ENCODE results near the gene ZNF232. TPM values are rescaled to one million over a fixed set of nuclear protein-coding genes. Genes with fewer than 3 reads are reported as not detected.

Gene ZNF232
- total and polyA plus RNA-seq, 2 of the 13 experiments (the other 11 are each of a cell fraction or from before 2014, with no cell fraction given) = 7.8 to 28.7 TPM

DNA sequence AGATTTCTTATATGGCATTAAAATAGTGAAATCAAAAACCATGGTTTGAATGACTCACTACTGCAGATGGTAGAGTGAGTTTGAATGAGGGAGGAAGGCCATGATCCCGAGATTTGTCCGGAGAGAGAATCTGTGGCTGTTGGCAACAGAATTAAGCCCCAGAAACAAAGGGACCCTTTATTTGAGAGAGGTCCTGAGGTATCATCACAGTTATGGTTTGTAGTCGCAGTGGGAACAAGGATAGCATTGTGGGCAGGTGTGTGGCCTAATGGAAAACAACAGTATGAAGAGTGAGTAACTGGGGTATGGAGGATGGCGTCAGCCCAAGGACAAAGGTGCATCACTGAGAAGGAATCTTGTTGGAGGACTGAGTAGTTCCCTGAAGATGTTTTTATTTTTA lies 42.0 kb downstream of the ZNF232 start (continued):
- TF ChIP-seq, protein P1, sequence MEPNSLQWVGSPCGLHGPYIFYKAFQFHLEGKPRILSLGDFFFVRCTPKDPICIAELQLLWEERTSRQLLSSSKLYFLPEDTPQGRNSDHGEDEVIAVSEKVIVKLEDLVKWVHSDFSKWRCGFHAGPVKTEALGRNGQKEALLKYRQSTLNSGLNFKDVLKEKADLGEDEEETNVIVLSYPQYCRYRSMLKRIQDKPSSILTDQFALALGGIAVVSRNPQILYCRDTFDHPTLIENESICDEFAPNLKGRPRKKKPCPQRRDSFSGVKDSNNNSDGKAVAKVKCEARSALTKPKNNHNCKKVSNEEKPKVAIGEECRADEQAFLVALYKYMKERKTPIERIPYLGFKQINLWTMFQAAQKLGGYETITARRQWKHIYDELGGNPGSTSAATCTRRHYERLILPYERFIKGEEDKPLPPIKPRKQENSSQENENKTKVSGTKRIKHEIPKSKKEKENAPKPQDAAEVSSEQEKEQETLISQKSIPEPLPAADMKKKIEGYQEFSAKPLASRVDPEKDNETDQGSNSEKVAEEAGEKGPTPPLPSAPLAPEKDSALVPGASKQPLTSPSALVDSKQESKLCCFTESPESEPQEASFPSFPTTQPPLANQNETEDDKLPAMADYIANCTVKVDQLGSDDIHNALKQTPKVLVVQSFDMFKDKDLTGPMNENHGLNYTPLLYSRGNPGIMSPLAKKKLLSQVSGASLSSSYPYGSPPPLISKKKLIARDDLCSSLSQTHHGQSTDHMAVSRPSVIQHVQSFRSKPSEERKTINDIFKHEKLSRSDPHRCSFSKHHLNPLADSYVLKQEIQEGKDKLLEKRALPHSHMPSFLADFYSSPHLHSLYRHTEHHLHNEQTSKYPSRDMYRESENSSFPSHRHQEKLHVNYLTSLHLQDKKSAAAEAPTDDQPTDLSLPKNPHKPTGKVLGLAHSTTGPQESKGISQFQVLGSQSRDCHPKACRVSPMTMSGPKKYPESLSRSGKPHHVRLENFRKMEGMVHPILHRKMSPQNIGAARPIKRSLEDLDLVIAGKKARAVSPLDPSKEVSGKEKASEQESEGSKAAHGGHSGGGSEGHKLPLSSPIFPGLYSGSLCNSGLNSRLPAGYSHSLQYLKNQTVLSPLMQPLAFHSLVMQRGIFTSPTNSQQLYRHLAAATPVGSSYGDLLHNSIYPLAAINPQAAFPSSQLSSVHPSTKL (CRISPR knock-in tag; IDR thresholded peaks at IDR 0.05) = peak; percentile 54; the same call in 1 of the 2 replicates
- TF ChIP-seq CBX1 (IDR thresholded peaks at IDR 0.05; ENCODE audit: low read depth) = no peak
- TF ChIP-seq KDM3A (CRISPR knock-in tag; IDR thresholded peaks at IDR 0.05; ENCODE audit: low read depth) = no peak
- TF ChIP-seq AFF4 (CRISPR knock-in tag; IDR thresholded peaks at IDR 0.05) = no peak
- no peak for TF ChIP-seq SOX13 (IDR thresholded peaks at IDR 0.05)
- peak in 1 of 2 experiments; percentile 72; a peak in 2 of 4 replicates for TF ChIP-seq SOX13 (CRISPR knock-in tag; conservative IDR thresholded peaks at IDR 0.05 in 1 of 2, IDR thresholded peaks at IDR 0.05 in 1 of 2)
- no peak for TF ChIP-seq ADNP (CRISPR knock-in tag; IDR thresholded peaks at IDR 0.05)
- TF ChIP-seq ZBTB7B (CRISPR knock-in tag; IDR thresholded peaks at IDR 0.05) = no peak
- no peak for TF ChIP-seq ATRX (CRISPR knock-in tag; IDR thresholded peaks at IDR 0.05; ENCODE audit: borderline replicate concordance)
- TF ChIP-seq, protein P2, sequence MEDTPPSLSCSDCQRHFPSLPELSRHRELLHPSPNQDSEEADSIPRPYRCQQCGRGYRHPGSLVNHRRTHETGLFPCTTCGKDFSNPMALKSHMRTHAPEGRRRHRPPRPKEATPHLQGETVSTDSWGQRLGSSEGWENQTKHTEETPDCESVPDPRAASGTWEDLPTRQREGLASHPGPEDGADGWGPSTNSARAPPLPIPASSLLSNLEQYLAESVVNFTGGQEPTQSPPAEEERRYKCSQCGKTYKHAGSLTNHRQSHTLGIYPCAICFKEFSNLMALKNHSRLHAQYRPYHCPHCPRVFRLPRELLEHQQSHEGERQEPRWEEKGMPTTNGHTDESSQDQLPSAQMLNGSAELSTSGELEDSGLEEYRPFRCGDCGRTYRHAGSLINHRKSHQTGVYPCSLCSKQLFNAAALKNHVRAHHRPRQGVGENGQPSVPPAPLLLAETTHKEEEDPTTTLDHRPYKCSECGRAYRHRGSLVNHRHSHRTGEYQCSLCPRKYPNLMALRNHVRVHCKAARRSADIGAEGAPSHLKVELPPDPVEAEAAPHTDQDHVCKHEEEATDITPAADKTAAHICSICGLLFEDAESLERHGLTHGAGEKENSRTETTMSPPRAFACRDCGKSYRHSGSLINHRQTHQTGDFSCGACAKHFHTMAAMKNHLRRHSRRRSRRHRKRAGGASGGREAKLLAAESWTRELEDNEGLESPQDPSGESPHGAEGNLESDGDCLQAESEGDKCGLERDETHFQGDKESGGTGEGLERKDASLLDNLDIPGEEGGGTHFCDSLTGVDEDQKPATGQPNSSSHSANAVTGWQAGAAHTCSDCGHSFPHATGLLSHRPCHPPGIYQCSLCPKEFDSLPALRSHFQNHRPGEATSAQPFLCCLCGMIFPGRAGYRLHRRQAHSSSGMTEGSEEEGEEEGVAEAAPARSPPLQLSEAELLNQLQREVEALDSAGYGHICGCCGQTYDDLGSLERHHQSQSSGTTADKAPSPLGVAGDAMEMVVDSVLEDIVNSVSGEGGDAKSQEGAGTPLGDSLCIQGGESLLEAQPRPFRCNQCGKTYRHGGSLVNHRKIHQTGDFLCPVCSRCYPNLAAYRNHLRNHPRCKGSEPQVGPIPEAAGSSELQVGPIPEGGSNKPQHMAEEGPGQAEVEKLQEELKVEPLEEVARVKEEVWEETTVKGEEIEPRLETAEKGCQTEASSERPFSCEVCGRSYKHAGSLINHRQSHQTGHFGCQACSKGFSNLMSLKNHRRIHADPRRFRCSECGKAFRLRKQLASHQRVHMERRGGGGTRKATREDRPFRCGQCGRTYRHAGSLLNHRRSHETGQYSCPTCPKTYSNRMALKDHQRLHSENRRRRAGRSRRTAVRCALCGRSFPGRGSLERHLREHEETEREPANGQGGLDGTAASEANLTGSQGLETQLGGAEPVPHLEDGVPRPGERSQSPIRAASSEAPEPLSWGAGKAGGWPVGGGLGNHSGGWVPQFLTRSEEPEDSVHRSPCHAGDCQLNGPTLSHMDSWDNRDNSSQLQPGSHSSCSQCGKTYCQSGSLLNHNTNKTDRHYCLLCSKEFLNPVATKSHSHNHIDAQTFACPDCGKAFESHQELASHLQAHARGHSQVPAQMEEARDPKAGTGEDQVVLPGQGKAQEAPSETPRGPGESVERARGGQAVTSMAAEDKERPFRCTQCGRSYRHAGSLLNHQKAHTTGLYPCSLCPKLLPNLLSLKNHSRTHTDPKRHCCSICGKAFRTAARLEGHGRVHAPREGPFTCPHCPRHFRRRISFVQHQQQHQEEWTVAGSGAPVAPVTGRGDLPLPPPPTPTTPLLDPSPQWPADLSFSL (CRISPR knock-in tag; IDR thresholded peaks at IDR 0.05) = no peak
- no peak for TF ChIP-seq ZNF543 (CRISPR knock-in tag; IDR thresholded peaks at IDR 0.05)
- no peak for TF ChIP-seq MBD4 (IDR thresholded peaks at IDR 0.05; ENCODE audit: borderline replicate concordance, low read length)
- TF ChIP-seq ZNF430 (CRISPR knock-in tag; IDR thresholded peaks at IDR 0.05) = no peak
- no peak for TF ChIP-seq JUND (CRISPR knock-in tag; IDR thresholded peaks at IDR 0.05)
